ENCODE results near the gene N4BP2L2. TPM values are rescaled to one million over a fixed set of nuclear protein-coding genes. Genes with fewer than 3 reads are reported as not detected.
A peak's percentile ranks its signal among the peaks of the same experiment; 100 is the strongest.

Gene N4BP2L2
- total and polyA plus RNA-seq, 2 of the 13 experiments (the other 11 are each of a cell fraction or from before 2014, with no cell fraction given) = 58.9 to 81.2 TPM

DNA sequence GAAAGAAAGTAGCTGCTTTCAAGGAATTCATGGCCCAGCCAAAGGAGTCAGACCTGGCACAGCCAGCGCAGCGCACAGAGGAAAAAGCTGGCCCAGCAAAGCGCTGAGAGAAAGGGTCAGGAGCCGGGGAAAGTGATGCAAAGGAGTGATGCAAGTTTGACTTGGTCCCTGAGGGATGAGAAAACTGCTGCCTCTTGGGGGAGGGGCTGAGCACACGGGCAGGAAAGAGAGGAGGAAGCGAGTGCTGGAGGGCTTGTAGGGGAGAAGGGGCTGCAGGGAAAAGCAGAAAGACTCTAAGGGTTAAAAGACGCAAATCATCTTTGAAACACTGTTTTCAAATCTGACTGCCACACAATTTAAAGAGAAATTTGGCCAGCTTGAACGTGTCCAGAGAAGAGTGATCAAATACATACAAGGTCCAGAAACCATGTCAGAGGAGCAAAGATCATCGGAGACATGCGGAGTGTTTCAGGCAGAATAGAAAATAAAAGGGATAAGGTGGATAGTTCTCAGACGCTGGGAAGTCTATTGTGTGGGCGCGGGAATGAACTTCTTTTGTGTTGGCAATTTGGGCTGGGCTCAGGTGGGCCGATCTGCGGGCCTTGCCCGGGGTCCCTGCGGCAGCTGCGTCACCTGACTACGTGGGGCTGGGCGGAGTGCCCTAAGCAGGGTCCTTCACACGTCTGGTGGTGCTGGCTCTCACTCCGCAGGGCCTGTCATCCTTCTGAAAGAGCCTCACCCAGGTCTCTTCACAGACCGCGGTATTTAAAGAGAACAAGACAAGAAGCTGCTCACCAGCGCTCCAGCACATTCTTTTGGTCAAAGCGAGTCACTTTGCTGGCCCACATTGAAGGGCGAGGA is 128.8 kb downstream of the N4BP2L2 start (continued):
- TF ChIP-seq, protein P1, sequence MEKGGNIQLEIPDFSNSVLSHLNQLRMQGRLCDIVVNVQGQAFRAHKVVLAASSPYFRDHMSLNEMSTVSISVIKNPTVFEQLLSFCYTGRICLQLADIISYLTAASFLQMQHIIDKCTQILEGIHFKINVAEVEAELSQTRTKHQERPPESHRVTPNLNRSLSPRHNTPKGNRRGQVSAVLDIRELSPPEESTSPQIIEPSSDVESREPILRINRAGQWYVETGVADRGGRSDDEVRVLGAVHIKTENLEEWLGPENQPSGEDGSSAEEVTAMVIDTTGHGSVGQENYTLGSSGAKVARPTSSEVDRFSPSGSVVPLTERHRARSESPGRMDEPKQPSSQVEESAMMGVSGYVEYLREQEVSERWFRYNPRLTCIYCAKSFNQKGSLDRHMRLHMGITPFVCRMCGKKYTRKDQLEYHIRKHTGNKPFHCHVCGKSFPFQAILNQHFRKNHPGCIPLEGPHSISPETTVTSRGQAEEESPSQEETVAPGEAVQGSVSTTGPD (CRISPR knock-in tag; IDR thresholded peaks at IDR 0.05) = no peak
- TF ChIP-seq, protein P2, sequence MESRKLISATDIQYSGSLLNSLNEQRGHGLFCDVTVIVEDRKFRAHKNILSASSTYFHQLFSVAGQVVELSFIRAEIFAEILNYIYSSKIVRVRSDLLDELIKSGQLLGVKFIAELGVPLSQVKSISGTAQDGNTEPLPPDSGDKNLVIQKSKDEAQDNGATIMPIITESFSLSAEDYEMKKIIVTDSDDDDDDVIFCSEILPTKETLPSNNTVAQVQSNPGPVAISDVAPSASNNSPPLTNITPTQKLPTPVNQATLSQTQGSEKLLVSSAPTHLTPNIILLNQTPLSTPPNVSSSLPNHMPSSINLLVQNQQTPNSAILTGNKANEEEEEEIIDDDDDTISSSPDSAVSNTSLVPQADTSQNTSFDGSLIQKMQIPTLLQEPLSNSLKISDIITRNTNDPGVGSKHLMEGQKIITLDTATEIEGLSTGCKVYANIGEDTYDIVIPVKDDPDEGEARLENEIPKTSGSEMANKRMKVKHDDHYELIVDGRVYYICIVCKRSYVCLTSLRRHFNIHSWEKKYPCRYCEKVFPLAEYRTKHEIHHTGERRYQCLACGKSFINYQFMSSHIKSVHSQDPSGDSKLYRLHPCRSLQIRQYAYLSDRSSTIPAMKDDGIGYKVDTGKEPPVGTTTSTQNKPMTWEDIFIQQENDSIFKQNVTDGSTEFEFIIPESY (CRISPR knock-in tag; IDR thresholded peaks at IDR 0.05) = peak; percentile 68; the same call in 1 of the 2 replicates
- TF ChIP-seq CEBPB (IDR thresholded peaks at IDR 0.05; ENCODE audit: borderline replicate concordance, low read depth, low read length) (peak; percentile 74), HNF4G (IDR thresholded peaks at IDR 0.05; ENCODE audit: borderline replicate concordance, low read depth, low read length) (peak; percentile 41; the same call in 1 of the 2 replicates), HNF4G (CRISPR knock-in tag; IDR thresholded peaks at IDR 0.05; ENCODE audit: borderline replicate concordance, low read depth) (no peak), GATAD2A (CRISPR knock-in tag; IDR thresholded peaks at IDR 0.05) (0 out of 2 replicates have a peak, but pooled peaks have one; percentile 24), NFIB (CRISPR knock-in tag; IDR thresholded peaks at IDR 0.05; ENCODE audit: borderline replicate concordance) (no peak), SALL1 (CRISPR knock-in tag; IDR thresholded peaks at IDR 0.05) (0 out of 2 replicates have a peak, but pooled peaks have one; percentile 18), ATF4 (CRISPR knock-in tag; IDR thresholded peaks at IDR 0.05) (peak in 1 of 2 experiments; percentile 44; a peak in 1 of 4 replicates), ZBTB40 (IDR thresholded peaks at IDR 0.05) (no peak), ZBTB40 (CRISPR knock-in tag; IDR thresholded peaks at IDR 0.05) (no peak)
